HG02678 (cell line): ENCODE measurements around the gene ACOX2.
A peak's percentile ranks its signal among the peaks of the same experiment; 100 is the strongest.

ENCODE experiments used
- ATAC-seq: cut with Tn5 transposase; IDR thresholded peaks from one replicate; pipeline ENCODE4 v1.9.1; 2021; ENCODE audit warnings: mild to moderate bottlenecking, moderate library complexity; ENCODE audit not compliant: unreplicated experiment

Gene ACOX2

GRCh38 chr3:58514405-58514804, 22.6 kb downstream of the ACOX2 start:
- no peak for ATAC-seq

- no peak for ATAC-seq
These were observed 28.6 kb downstream of the ACOX2 start for GRCh38 chr3:58508437-58508836.

GRCh38 chr3:58507356-58508078, 29.5 kb downstream of the ACOX2 start:
- ATAC-seq = no peak

GRCh38 chr3:58502872-58503271, 34.1 kb downstream of the ACOX2 start:
- ATAC-seq = no peak

GRCh38 chr3:58497097-58497496, 39.9 kb downstream of the ACOX2 start:
- ATAC-seq = no peak

GRCh38 chr3:58496206-58496857, 40.7 kb downstream of the ACOX2 start:
- ATAC-seq = no peak

- no peak for ATAC-seq
These were observed 41.9 kb downstream of the ACOX2 start for GRCh38 chr3:58495101-58495500.

GRCh38 chr3:58494107-58494506, 42.9 kb downstream of the ACOX2 start:
- no peak for ATAC-seq

GRCh38 chr3:58492494-58492905, 44.5 kb downstream of the ACOX2 start:
- ATAC-seq = no peak

GRCh38 chr3:58491506-58492402, 45.2 kb downstream of the ACOX2 start, which contains the start of gene KCTD6:
KCTD6 (plus strand) TSS chr3:58492096; CDS start chr3:58498756, 6,660 bp downstream.
- peak; percentile 92 for ATAC-seq

GRCh38 chr3:58490860-58491501, 46.0 kb downstream of the ACOX2 start:
- ATAC-seq = no peak

GRCh38 chr3:58488967-58489366, 48.0 kb downstream of the ACOX2 start:
- ATAC-seq = no peak

- ATAC-seq = no peak
These were observed 49.7 kb downstream of the ACOX2 start for GRCh38 chr3:58487140-58487886.

- ATAC-seq = no peak
These were observed 51.1 kb downstream of the ACOX2 start for GRCh38 chr3:58485801-58486435.

GRCh38 chr3:58484722-58485069, 52.3 kb downstream of the ACOX2 start:
- ATAC-seq = no peak

- no peak for ATAC-seq
These were observed 52.8 kb downstream of the ACOX2 start for GRCh38 chr3:58484045-58484721.

GRCh38 chr3:58482917-58483636, 53.9 kb downstream of the ACOX2 start:
- ATAC-seq = no peak

GRCh38 chr3:58480309-58480708, 56.7 kb downstream of the ACOX2 start:
- ATAC-seq = no peak

- no peak for ATAC-seq
These were observed 58.2 kb downstream of the ACOX2 start for GRCh38 chr3:58478781-58479180.
